Subcutaneous abdominal adipose tissue (tissue), 5 donors: ENCODE data around the gene TCEAL6.
"Not testable (repeated sequence)": the region's sequence is repeated elsewhere in the genome, so short reads cannot be mapped to it uniquely, and the experiment has no call there.

Experiments
- H3K27ac ChIP-seq: one replicate; pipeline ENCODE4 v1.7.0; 2013; ENCODE audit warnings: low read depth, mild to moderate bottlenecking, inconsistent platforms, low read length, moderate library complexity
- H3K27me3 ChIP-seq, 5 donors: one replicate each; pipeline ENCODE4 v1.7.0; 2013; ENCODE audit warnings: low read length in 5 of 5, inconsistent platforms in 1 of 5; ENCODE audit not compliant: control insufficient read depth in 5 of 5, insufficient read depth in 4 of 5
- H3K36me3 ChIP-seq, 5 donors: one replicate each; pipeline ENCODE4 v1.7.0; 2013; ENCODE audit warnings: low read length in 5 of 5; ENCODE audit not compliant: control insufficient read depth in 5 of 5, insufficient read depth in 5 of 5
- H3K4me1 ChIP-seq, 5 donors: one replicate each; pipeline ENCODE4 v1.7.0; 2013; ENCODE audit warnings: low read length in 5 of 5, mild to moderate bottlenecking in 3 of 5, moderate library complexity in 1 of 5; ENCODE audit not compliant: control insufficient read depth in 5 of 5, insufficient read depth in 5 of 5
- H3K4me3 ChIP-seq, 5 donors: one replicate each; pipeline ENCODE4 v1.7.0; 2013; ENCODE audit warnings: low read length in 5 of 5, low read depth in 1 of 5
- H3K9ac ChIP-seq, 5 donors: one replicate each; pipeline ENCODE4 v1.7.0; 2013; ENCODE audit warnings: low read length in 5 of 5, mild to moderate bottlenecking in 4 of 5, moderate library complexity in 3 of 5
- H3K9me3 ChIP-seq, 5 donors: one replicate each; pipeline ENCODE4 v1.7.0; 2013; ENCODE audit warnings: low read length in 5 of 5; ENCODE audit not compliant: control insufficient read depth in 5 of 5
- donor health status: healthy.
- donor health status: healthy.
- donor health status: healthy.
- donor health status: healthy.
- donor health status: healthy.

TCEAL6 gene

DNA sequence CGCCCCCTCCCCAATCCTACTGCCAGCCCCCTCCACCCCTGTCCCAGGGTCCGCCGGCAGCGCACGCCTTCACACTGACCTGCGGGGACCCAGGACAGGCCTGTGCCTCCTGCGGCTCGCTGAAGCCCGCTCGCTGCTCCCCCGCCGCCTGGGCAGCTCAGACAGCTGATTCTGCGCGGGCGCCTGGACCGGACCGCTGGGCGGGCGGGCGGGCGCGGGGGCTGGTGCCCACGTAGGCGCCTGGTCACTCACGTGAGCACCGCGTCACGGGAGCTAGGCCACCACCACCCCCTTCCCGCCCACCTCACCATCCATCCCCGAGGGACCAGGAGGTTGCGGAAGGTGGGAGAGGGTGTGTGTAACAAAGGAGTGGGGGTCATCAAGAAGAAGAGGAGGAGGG lies at the start of gene TCEAL6:
TSS of gene TCEAL6 (minus strand) at position 208 of the 400 bp plus-strand sequence.
- H3K27me3 ChIP-seq, result peaks cover 0 to 17% (median 16%) of the 10 kb centered on the region in 5 donors
- H3K9ac ChIP-seq, H3K27ac ChIP-seq, H3K9me3 ChIP-seq, H3K36me3 ChIP-seq, H3K4me3 ChIP-seq, H3K4me1 ChIP-seq: not testable (repeated sequence)

DNA sequence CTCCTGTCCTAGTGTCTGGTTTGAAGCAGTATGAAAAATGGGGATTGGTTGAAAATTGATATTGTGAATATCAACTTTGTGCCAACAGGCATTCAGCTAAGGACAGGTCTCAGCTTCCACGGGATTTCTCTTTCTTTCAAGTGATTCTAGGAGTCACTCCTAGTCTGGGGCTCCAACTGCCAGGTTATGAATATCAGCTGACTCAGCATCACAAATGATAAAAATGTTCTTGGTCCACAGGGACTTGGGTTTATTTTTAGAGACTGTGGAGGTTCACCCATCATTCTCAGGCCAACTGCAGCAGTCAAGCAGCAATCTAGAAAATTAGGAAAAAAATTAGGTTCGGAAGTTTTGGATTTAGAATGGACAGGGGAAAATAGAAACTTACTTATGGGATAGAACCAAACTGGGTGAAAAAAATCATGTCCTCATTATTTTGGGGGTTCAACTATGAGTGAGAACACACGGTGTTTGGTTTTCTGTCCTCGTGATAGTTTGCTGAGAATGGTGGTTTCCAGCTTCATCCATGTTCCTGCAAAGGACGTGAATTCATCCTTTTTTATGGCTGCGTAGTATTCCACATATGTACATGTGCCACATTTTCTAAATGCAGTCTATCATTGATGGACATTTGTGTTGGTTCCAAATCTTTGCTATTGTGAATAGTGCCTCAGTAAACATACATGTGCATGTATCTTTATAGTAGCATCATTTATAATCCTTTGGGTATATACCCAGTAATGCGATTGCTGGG lies 43.9 kb upstream of the TCEAL6 start:
- H3K27me3 ChIP-seq, result peaks cover 0 to 4% (median 0%) of the 10 kb centered on the region in 5 donors

GRCh38 chrX:102155806-102156179 lies 13.5 kb upstream of the TCEAL6 start, which contains the start of gene BEX5:
Gene BEX5 (minus strand): TSS chrX:102155977. CDS start chrX:102154265, 1,712 bp downstream.
- peak within 1 kb of the TSS; percentile 48 to 71 (median 67) for H3K4me3 ChIP-seq
- peak within 1 kb of the TSS in 3 of 5 donors; percentile 5 to 59 (median 7) for H3K9ac ChIP-seq

More for the DNA sequence above, 43.9 kb upstream of the TCEAL6 start:
- no peaks in the 10 kb centered on the region for H3K36me3 ChIP-seq
- no peak overlapping the region for H3K9ac ChIP-seq
- no peak overlapping the region for H3K4me3 ChIP-seq
- no peaks in the 10 kb centered on the region for H3K4me1 ChIP-seq
- H3K27ac ChIP-seq, result no peak overlapping the region
- H3K9me3 ChIP-seq, result peaks cover 1 to 10% (median 3%) of the 10 kb centered on the region in 5 donors

DNA sequence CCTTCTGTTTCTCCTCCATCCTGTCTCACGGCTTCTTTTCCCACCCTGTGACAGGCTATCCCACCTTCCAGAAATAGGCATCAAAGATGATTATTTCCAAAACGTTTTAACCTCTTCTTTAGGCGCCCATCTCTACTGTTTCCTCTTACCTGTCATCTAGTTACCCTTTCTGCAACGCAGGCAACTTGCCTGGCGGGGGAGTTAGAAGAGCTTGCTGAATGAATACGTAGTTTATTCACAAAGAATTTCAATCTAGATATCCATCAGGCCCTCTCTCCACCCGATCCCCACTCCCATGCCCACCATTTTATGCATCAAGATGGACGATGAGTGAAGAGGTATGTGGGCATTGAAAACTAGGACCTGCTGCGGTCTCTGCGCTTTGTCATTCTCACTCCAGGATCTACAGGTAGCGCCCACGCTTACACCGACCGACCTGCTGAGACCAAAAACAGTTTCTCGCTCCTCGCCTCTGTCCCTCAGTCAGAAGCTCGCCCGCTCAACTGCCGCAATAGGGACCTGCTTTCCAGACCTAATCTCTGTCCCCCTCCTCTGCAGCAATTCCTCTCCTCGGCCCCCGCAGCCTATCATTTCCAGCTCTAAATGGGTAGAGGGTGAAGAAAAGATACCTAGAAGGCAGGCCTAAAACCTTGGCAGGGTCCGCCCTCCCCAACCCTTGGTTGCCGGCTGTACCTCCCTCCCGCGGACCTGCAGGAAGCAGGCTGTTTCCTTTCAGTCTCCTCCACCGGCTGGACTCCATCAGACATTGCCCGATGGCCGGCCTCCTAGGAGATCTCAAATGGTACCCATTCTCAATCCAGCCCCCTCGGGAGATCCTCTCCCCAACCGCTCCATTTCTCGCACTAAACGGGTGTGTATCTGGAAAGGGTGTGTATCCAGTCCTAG lies 12.9 kb upstream of the TCEAL6 start:
- H3K4me1 ChIP-seq, result peaks cover 0 to 13% (median 7%) of the 10 kb centered on the region in 5 donors
- peak overlapping the region; percentile 48 to 71 (median 67) for H3K4me3 ChIP-seq
- H3K9ac ChIP-seq, result peak overlapping the region in 3 of 5 donors; percentile 5 to 59 (median 7)
- H3K36me3 ChIP-seq, result no peaks in the 10 kb centered on the region
- no peak overlapping the region for H3K27ac ChIP-seq
- no peaks in the 10 kb centered on the region for H3K9me3 ChIP-seq
- peaks cover 0 to 15% (median 10%) of the 10 kb centered on the region in 5 donors for H3K27me3 ChIP-seq

More at GRCh38 chrX:102155806-102156179, 13.5 kb upstream of the TCEAL6 start, which contains the start of gene BEX5:
- H3K36me3 ChIP-seq, result no peaks in the 10 kb centered on the region
- no peak within 1 kb of the TSS for H3K27ac ChIP-seq
- peaks cover 0 to 13% (median 7%) of the 10 kb centered on the region in 5 donors for H3K4me1 ChIP-seq
- peaks cover 0 to 15% (median 10%) of the 10 kb centered on the region in 5 donors for H3K27me3 ChIP-seq
- no peaks in the 10 kb centered on the region for H3K9me3 ChIP-seq

DNA sequence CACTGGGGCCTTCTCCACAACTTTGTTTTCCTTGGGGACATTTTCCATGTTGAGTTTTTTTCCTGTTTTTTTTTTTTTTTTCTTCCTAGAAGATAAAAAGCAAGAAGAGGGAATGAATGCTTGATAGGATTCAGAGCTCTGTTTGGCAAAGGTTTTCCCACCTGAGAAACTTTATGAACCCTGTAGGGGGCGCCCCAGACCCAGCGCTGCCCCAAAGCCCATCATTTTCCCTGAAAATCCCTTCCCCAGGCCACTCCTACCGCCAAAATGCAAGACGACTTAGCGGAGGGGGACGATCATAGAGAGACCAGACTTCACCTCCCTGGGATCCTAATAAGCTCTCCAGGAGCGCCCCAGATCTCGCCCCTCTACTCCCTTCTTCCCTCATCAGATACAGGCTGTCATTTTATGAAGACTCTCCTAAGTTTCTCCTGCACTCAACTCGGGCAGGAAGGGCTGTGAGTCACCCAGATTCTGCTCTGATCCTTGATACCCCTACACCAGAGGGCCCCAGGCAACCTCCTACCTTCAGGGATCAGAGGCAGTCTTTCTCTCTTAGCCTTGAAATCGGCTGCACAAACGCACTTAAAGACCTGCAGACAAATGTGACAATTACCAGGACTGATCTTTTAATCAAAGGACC lies 12.1 kb upstream of the TCEAL6 start:
- Histone ChIP-seq H3K27ac (no peak overlapping the region), H3K9ac (no peak overlapping the region), H3K4me3 (peak overlapping the region in 1 of 5 donors; percentile 11)

GRCh38 chrX:102141631-102142030 lies 650 bp downstream of the TCEAL6 start:
- not testable (repeated sequence) for H3K36me3 ChIP-seq, H3K9me3 ChIP-seq, H3K27ac ChIP-seq, H3K4me1 ChIP-seq, H3K9ac ChIP-seq, H3K4me3 ChIP-seq
- peaks cover 0 to 16% (median 15%) of the 10 kb centered on the region in 5 donors for H3K27me3 ChIP-seq

More for the DNA sequence above, 12.1 kb upstream of the TCEAL6 start:
- peaks cover 0 to 13% (median 7%) of the 10 kb centered on the region in 5 donors for H3K4me1 ChIP-seq
- no peaks in the 10 kb centered on the region for H3K9me3 ChIP-seq
- H3K36me3 ChIP-seq, result no peaks in the 10 kb centered on the region
- peaks cover 0 to 16% (median 10%) of the 10 kb centered on the region in 5 donors for H3K27me3 ChIP-seq

DNA sequence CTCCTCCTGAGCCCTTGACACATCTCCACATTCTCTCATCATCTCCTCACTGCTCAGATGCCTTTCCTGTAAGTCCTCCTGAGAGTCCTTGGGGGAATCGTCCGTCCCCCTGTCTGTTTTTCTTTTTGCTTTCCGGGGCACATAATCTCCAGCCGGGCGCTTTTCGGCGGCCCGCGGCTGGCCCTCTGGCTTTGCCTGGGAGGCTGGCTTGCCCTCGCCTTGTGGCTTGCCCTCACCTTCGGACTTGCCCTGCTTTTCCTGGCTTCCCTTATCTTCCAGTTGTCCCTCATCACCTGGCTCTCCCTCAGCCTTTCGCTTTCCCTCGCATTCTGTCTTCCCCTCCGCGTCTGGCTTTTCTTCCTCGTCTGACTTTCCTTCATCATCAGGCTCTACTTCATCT lies 1.4 kb downstream of the TCEAL6 start:
- not testable (repeated sequence) for H3K36me3 ChIP-seq, H3K4me3 ChIP-seq, H3K27ac ChIP-seq, H3K9ac ChIP-seq, H3K9me3 ChIP-seq, H3K4me1 ChIP-seq
- H3K27me3 ChIP-seq, result peaks cover 0 to 18% (median 15%) of the 10 kb centered on the region in 5 donors

DNA sequence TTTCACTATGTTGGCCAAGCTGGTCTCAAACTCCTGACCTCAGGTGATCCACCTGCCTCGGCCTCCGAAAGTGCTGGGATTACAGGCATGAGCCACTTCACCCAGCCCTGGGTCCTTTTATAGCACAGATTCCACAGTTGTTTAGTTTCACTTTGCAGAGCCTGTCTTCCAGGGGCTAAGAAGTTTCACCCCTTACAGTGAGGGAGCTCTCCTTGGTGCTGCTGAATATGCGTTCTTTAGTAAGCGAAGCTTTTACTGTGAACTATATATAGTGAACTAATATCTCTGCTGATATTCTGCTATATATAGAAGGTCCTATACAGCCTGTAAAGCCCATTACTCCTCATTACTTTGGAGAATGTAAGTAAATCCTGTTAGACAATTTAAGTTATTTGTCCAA lies 4.2 kb downstream of the TCEAL6 start:
- Histone ChIP-seq H3K27ac (no peak overlapping the region), H3K4me1 (no peaks in the 10 kb centered on the region), H3K36me3 (no peaks in the 10 kb centered on the region), H3K9ac (no peak overlapping the region), H3K9me3 (no peaks in the 10 kb centered on the region), H3K4me3 (no peak overlapping the region), H3K27me3 (peaks cover 0 to 18% (median 9%) of the 10 kb centered on the region in 5 donors)

DNA sequence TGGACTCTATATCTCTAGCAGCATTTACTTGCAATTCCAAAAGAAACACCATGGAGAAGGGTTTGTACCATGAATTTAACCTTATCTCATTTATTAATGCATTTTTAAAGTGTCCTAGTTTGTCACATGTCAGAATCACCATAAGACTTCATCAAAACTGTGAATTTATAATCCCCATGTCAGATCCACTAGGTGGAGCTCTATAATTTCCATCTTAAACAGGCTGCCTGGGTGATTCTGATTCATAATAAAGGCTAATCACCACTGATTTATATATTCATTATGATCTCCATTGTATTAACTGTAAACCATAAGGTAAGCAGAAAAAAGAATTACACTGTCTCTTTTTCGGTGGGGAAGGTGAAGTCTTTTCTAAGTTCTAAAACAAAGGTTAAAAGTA lies 12.8 kb downstream of the TCEAL6 start:
- Histone ChIP-seq H3K9ac (no peak overlapping the region), H3K27ac (no peak overlapping the region), H3K4me3 (no peak overlapping the region), H3K36me3 (no peaks in the 10 kb centered on the region), H3K9me3 (no peaks in the 10 kb centered on the region), H3K27me3 (peaks cover 3 to 36% (median 17%) of the 10 kb centered on the region in 5 donors), H3K4me1 (peaks cover 0 to 6% (median 0%) of the 10 kb centered on the region in 5 donors)
